ENCODE measurements around the gene PLCB3. TPM values are rescaled to one million over a fixed set of nuclear protein-coding genes. Genes with fewer than 3 reads are reported as not detected.
A peak's percentile ranks its signal among the peaks of the same experiment; 100 is the strongest.

Gene PLCB3
- total RNA-seq, 2 experiments from 2014 or later: 10.4 to 12.3 TPM

- POLR2A ChIA-PET: interaction anchor here (0.8 to 1.1 kb wide), 2 partner anchors 12 to 485 kb away, joined by 4 to 5 read pairs; partner anchors contain the start of gene ESRRA
- intact Hi-C loops (cut with micrococcal nuclease): no loop called here
Measured at GRCh38 chr11:64292460-64293254, 41.3 kb downstream of the PLCB3 start.

GRCh38 chr11:64294774-64295173, 43.4 kb downstream of the PLCB3 start:
- ChIA-PET POLR2A (no interaction called here), CTCF (interaction anchor here (0.9 to 7.9 kb wide), 2 partner anchors 8 to 23 kb away, joined by 3 to 74 read pairs; partner anchors contain the start of genes CATSPERZ and ESRRA)
- no peaks in the 10 kb centered on the region for H3K36me3 Mint-ChIP-seq
- H3K4me3 Mint-ChIP-seq: no peak overlapping the region
- H3K9me3 Mint-ChIP-seq: no peaks in the 10 kb centered on the region
- peaks cover 14% of the 10 kb centered on the region for H3K4me1 Mint-ChIP-seq (ENCODE audit: low read depth)
- intact Hi-C loops (cut with micrococcal nuclease): no loop called here
- DNase-seq: no peak
- no peak overlapping the region for H3K27ac Mint-ChIP-seq
- H3K27me3 Mint-ChIP-seq: peaks cover 73% of the 10 kb centered on the region

More at GRCh38 chr11:64292460-64293254, 41.3 kb downstream of the PLCB3 start:
- no peak for DNase-seq
- CTCF ChIA-PET: interaction anchor here (1.4 to 7.9 kb wide), 2 partner anchors 10 to 39 kb away, joined by 3 to 74 read pairs; partner anchors contain the start of genes CATSPERZ and ESRRA
- Mint-ChIP-seq H3K4me1 (ENCODE audit: low read depth) (peaks cover 10% of the 10 kb centered on the region), H3K27ac (no peak overlapping the region), H3K36me3 (no peaks in the 10 kb centered on the region), H3K9me3 (no peaks in the 10 kb centered on the region), H3K4me3 (no peak overlapping the region), H3K27me3 (peaks cover 54% of the 10 kb centered on the region)

- ChIA-PET CTCF (interaction anchor here (0.9 to 7.9 kb wide), 2 partner anchors 7 to 24 kb away, joined by 3 to 74 read pairs; partner anchors contain the start of genes CATSPERZ and ESRRA), POLR2A (no interaction called here)
- Mint-ChIP-seq H3K27ac (no peak overlapping the region), H3K4me1 (ENCODE audit: low read depth) (peaks cover 20% of the 10 kb centered on the region), H3K9me3 (no peaks in the 10 kb centered on the region), H3K36me3 (no peaks in the 10 kb centered on the region), H3K4me3 (no peak overlapping the region), H3K27me3 (peaks cover 76% of the 10 kb centered on the region)
- intact Hi-C loops (cut with micrococcal nuclease): no loop called here
- DNase-seq: no peak
Measured at GRCh38 chr11:64295760-64296159, 44.4 kb downstream of the PLCB3 start.

- Mint-ChIP-seq H3K36me3 (no peaks in the 10 kb centered on the region), H3K27me3 (peaks cover 74% of the 10 kb centered on the region), H3K9me3 (no peaks in the 10 kb centered on the region), H3K27ac (no peak overlapping the region), H3K4me3 (no peak overlapping the region), H3K4me1 (ENCODE audit: low read depth) (peaks cover 22% of the 10 kb centered on the region)
- ChIA-PET POLR2A (no interaction called here), CTCF (no interaction called here)
- intact Hi-C loops (cut with micrococcal nuclease): no loop called here
- no peak for DNase-seq
Measured at GRCh38 chr11:64296236-64296635, 44.9 kb downstream of the PLCB3 start.

- intact Hi-C loops (cut with micrococcal nuclease): no loop called here
- DNase-seq: no peak
- no peak overlapping the region for H3K4me3 Mint-ChIP-seq
- no peak overlapping the region for H3K27ac Mint-ChIP-seq
- ChIA-PET POLR2A (no interaction called here), CTCF (no interaction called here)
- H3K36me3 Mint-ChIP-seq: no peaks in the 10 kb centered on the region
- H3K4me1 Mint-ChIP-seq (ENCODE audit: low read depth): peaks cover 22% of the 10 kb centered on the region
- H3K27me3 Mint-ChIP-seq: peaks cover 80% of the 10 kb centered on the region
- no peaks in the 10 kb centered on the region for H3K9me3 Mint-ChIP-seq
Measured at GRCh38 chr11:64296830-64297698, 45.7 kb downstream of the PLCB3 start.

- peaks cover 78% of the 10 kb centered on the region for H3K27me3 Mint-ChIP-seq
- H3K36me3 Mint-ChIP-seq: no peaks in the 10 kb centered on the region
- H3K9me3 Mint-ChIP-seq: no peaks in the 10 kb centered on the region
- intact Hi-C loops (cut with micrococcal nuclease): no loop called here
- H3K27ac Mint-ChIP-seq: no peak overlapping the region
- no peak for DNase-seq
- ChIA-PET POLR2A (no interaction called here), CTCF (no interaction called here)
- no peak overlapping the region for H3K4me3 Mint-ChIP-seq
- H3K4me1 Mint-ChIP-seq (ENCODE audit: low read depth): peaks cover 19% of the 10 kb centered on the region
Measured at GRCh38 chr11:64297699-64298358, 46.5 kb downstream of the PLCB3 start.

- CTCF ChIA-PET: interaction anchor here (0.6 kb wide), 1 partner anchor 11 kb away, joined by 3 read pairs; no protein-coding TSS in a partner anchor
- no peak for DNase-seq
- Mint-ChIP-seq H3K9me3 (no peaks in the 10 kb centered on the region), H3K4me1 (ENCODE audit: low read depth) (peaks cover 24% of the 10 kb centered on the region), H3K27ac (no peak overlapping the region), H3K4me3 (peak overlapping the region; percentile 21), H3K36me3 (no peaks in the 10 kb centered on the region), H3K27me3 (peaks cover 67% of the 10 kb centered on the region)
- POLR2A ChIA-PET: no interaction called here
- intact Hi-C loops (cut with micrococcal nuclease): no loop called here
Measured at GRCh38 chr11:64298966-64299846, 47.9 kb downstream of the PLCB3 start.

GRCh38 chr11:64299847-64300648, 48.7 kb downstream of the PLCB3 start, which contains the start of gene CATSPERZ:
TSS of gene CATSPERZ (plus strand) at chr11:64300358. CDS start at chr11:64300411, 53 bp downstream.
- ChIA-PET POLR2A (interaction anchor here (0.7 to 1.7 kb wide), 4 partner anchors 17 to 96 kb away, joined by 3 to 4 read pairs (median 3); partner anchors contain the start of gene TRMT112), CTCF (interaction anchor here (0.7 to 5.8 kb wide), 22 partner anchors 8 to 300 kb away, joined by 3 to 106 read pairs (median 4); partner anchors contain the start of genes BAD, FERMT3, FKBP2 and GPR137)
- no peaks in the 10 kb centered on the region for H3K9me3 Mint-ChIP-seq
- H3K27ac Mint-ChIP-seq: no peak within 1 kb of the TSS
- peak within 1 kb of the TSS; percentile 43 for H3K4me3 Mint-ChIP-seq
- peaks cover 26% of the 10 kb centered on the region for H3K4me1 Mint-ChIP-seq (ENCODE audit: low read depth)
- DNase-seq: no peak
- intact Hi-C loops (cut with micrococcal nuclease): loop anchor here (10.0 kb wide), 1 partner anchor 315 kb away; the partner anchor contains the start of gene OTUB1
- peaks cover 61% of the 10 kb centered on the region for H3K27me3 Mint-ChIP-seq
- H3K36me3 Mint-ChIP-seq: no peaks in the 10 kb centered on the region

- Mint-ChIP-seq H3K4me1 (ENCODE audit: low read depth) (peaks cover 34% of the 10 kb centered on the region), H3K9me3 (no peaks in the 10 kb centered on the region), H3K27ac (no peak overlapping the region)
Measured at GRCh38 chr11:64303109-64304031, 52.0 kb downstream of the PLCB3 start.

More at GRCh38 chr11:64303109-64304031, 52.0 kb downstream of the PLCB3 start:
- POLR2A ChIA-PET: interaction anchor here (1.3 to 2.9 kb wide), 9 partner anchors 14 to 97 kb away, joined by 3 to 22 read pairs (median 5); partner anchors contain the start of genes BAD, FERMT3, FKBP2 and PPP1R14B
- CTCF ChIA-PET: interaction anchor here (1.0 to 5.8 kb wide), 25 partner anchors 12 to 304 kb away, joined by 3 to 106 read pairs (median 8); partner anchors contain the start of genes BAD, FERMT3, FKBP2 and GPR137
- Mint-ChIP-seq H3K27me3 (peaks cover 29% of the 10 kb centered on the region), H3K4me3 (peak overlapping the region; percentile 80), H3K36me3 (peaks cover 8% of the 10 kb centered on the region)
- no peak for DNase-seq
- intact Hi-C loops (cut with micrococcal nuclease): loop anchor here (1.0 to 10.0 kb wide), 3 partner anchors 57 to 319 kb away; partner anchors contain the start of genes OTUB1 and PPP1R14B
